Measurements from ENCODE around the gene EMILIN1.

EMILIN1 gene

GRCh38 chr2:27082773-27083409 is 4.5 kb downstream of the EMILIN1 start:
- Histone ChIP-seq H3K4me2 (ENCODE audit: low read depth, low read length, poor library complexity, severe bottlenecking) (peak overlapping the region; percentile 90), H3K4me1 (ENCODE audit: insufficient read depth, low read length, poor library complexity, severe bottlenecking) (peaks cover 45% of the 10 kb centered on the region), H3K27me3 (ENCODE audit: insufficient read depth, low read length, poor library complexity, severe bottlenecking) (no peaks in the 10 kb centered on the region), H3K36me3 (ENCODE audit: insufficient read depth, low read length) (no peaks in the 10 kb centered on the region), H3K4me3 (ENCODE audit: low read length, poor library complexity, severe bottlenecking) (no peak overlapping the region), H2AFZ (ENCODE audit: low read length) (no peak overlapping the region), H3K79me2 (ENCODE audit: insufficient read depth, low read length) (peaks cover 21% of the 10 kb centered on the region; the same call in 1 of the 2 replicates), H3K9ac (ENCODE audit: low read depth, low read length, poor library complexity, severe bottlenecking) (peak overlapping the region; percentile 77), H3F3A (ENCODE audit: low read depth) (peaks cover 7% of the 10 kb centered on the region; the same call in 1 of the 2 replicates), H3K9me2 (replicated peaks; ENCODE audit: low read depth, low read length) (no peaks in the 10 kb centered on the region), H3K9me3 (ENCODE audit: insufficient read depth, low read depth, low read length) (no peaks in the 10 kb centered on the region), H4K20me1 (ENCODE audit: insufficient read depth, low read length, poor library complexity, severe bottlenecking) (no peaks in the 10 kb centered on the region)
- TF ChIP-seq CTCF (conservative IDR thresholded peaks at IDR 0.05; ENCODE audit: low read length) (no peak), EZH2phosphoT487 (IDR thresholded peaks at IDR 0.05; ENCODE audit: borderline replicate concordance) (no peak)

- H3K4me1 ChIP-seq (ENCODE audit: insufficient read depth, low read length, poor library complexity, severe bottlenecking), result peaks cover 49% of the 10 kb centered on the region
- peak overlapping the region; percentile 6 for H3K4me2 ChIP-seq (ENCODE audit: low read depth, low read length, poor library complexity, severe bottlenecking)
- peaks cover 21% of the 10 kb centered on the region; the same call in 1 of the 2 replicates for H3K79me2 ChIP-seq (ENCODE audit: insufficient read depth, low read length)
- no peak overlapping the region for H3K4me3 ChIP-seq (ENCODE audit: low read length, poor library complexity, severe bottlenecking)
- H3K9me2 ChIP-seq (replicated peaks; ENCODE audit: low read depth, low read length), result no peaks in the 10 kb centered on the region
- peak overlapping the region; percentile 23 for H3K9ac ChIP-seq (ENCODE audit: low read depth, low read length, poor library complexity, severe bottlenecking)
- TF ChIP-seq EZH2phosphoT487 (IDR thresholded peaks at IDR 0.05; ENCODE audit: borderline replicate concordance), result no peak
- TF ChIP-seq CTCF (conservative IDR thresholded peaks at IDR 0.05; ENCODE audit: low read length), result no peak
- H2AFZ ChIP-seq (ENCODE audit: low read length), result no peak overlapping the region
- H3K27me3 ChIP-seq (ENCODE audit: insufficient read depth, low read length, poor library complexity, severe bottlenecking), result no peaks in the 10 kb centered on the region
- no peaks in the 10 kb centered on the region for H3K36me3 ChIP-seq (ENCODE audit: insufficient read depth, low read length)
- H3F3A ChIP-seq (ENCODE audit: low read depth), result peaks cover 7% of the 10 kb centered on the region; the same call in 1 of the 2 replicates
- no peaks in the 10 kb centered on the region for H3K9me3 ChIP-seq (ENCODE audit: insufficient read depth, low read depth, low read length)
- no peaks in the 10 kb centered on the region for H4K20me1 ChIP-seq (ENCODE audit: insufficient read depth, low read length, poor library complexity, severe bottlenecking)
Observed at GRCh38 chr2:27083410-27084296, 5.2 kb downstream of the EMILIN1 start.

- no peaks in the 10 kb centered on the region for H3K9me3 ChIP-seq (ENCODE audit: insufficient read depth, low read depth, low read length)
- H3K4me1 ChIP-seq (ENCODE audit: insufficient read depth, low read length, poor library complexity, severe bottlenecking), result peaks cover 53% of the 10 kb centered on the region
- peaks cover 21% of the 10 kb centered on the region; the same call in 1 of the 2 replicates for H3K79me2 ChIP-seq (ENCODE audit: insufficient read depth, low read length)
- no peak overlapping the region for H2AFZ ChIP-seq (ENCODE audit: low read length)
- H3F3A ChIP-seq (ENCODE audit: low read depth), result peaks cover 7% of the 10 kb centered on the region; the same call in 1 of the 2 replicates
- no peaks in the 10 kb centered on the region for H3K36me3 ChIP-seq (ENCODE audit: insufficient read depth, low read length)
- no peak overlapping the region for H3K9ac ChIP-seq (ENCODE audit: low read depth, low read length, poor library complexity, severe bottlenecking)
- H3K4me2 ChIP-seq (ENCODE audit: low read depth, low read length, poor library complexity, severe bottlenecking), result peak overlapping the region; percentile 69
- H3K27me3 ChIP-seq (ENCODE audit: insufficient read depth, low read length, poor library complexity, severe bottlenecking), result no peaks in the 10 kb centered on the region
- no peak overlapping the region for H3K4me3 ChIP-seq (ENCODE audit: low read length, poor library complexity, severe bottlenecking)
- no peaks in the 10 kb centered on the region for H4K20me1 ChIP-seq (ENCODE audit: insufficient read depth, low read length, poor library complexity, severe bottlenecking)
- H3K9me2 ChIP-seq (replicated peaks; ENCODE audit: low read depth, low read length), result no peaks in the 10 kb centered on the region
- TF ChIP-seq CTCF (conservative IDR thresholded peaks at IDR 0.05; ENCODE audit: low read length) (0 out of 2 replicates have a peak, but pooled peaks have one; percentile 13), EZH2phosphoT487 (IDR thresholded peaks at IDR 0.05; ENCODE audit: borderline replicate concordance) (no peak)
Observed at GRCh38 chr2:27084297-27085061, 6.1 kb downstream of the EMILIN1 start.
